GM18909 (cell line): ENCODE results near the gene CAPN11.

Source experiments
- ATAC-seq: cut with Tn5 transposase; IDR thresholded peaks from one replicate; pipeline ENCODE4 v1.9.1; 2021; ENCODE audit warnings: mild to moderate bottlenecking; ENCODE audit not compliant: unreplicated experiment, poor library complexity

Gene CAPN11

DNA sequence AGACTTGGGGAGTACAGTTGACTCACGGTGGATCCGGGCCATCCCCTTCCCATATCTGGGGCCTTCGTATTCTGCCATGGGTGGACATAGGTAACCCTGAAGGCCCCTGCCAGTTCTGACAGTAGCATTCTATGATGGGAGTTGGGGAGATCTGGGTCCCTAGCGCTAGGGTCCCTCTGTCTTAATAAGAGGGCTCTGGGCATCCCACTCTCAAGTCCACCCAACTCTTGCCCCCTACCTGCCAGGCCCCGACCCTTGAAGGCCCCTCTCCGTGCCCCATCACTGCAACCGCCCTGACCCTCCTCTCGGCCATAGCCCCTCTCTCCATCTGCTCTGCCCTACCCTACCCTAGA is 6.5 kb upstream of the CAPN11 start:
- no peak for ATAC-seq

DNA sequence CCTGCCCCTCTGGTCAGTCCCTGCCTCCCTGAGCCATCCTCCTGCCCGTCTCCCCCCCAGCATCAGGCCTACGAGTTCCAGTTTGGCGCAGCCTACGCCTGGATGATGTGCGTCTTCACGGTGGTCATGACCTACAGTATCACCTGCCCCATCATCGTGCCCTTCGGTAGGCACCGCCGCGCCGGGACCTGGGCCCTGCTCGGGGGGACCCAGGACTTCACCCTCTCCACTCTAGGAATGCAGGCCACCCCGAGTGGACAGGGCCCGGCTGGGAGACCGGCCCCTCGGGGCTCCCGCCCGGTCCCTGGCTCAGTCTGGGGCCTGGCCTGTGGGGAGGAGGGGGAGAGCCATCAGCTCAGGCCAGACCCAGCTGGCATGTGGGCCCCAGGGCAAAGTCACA is 6.1 kb upstream of the CAPN11 start:
- ATAC-seq = no peak

DNA sequence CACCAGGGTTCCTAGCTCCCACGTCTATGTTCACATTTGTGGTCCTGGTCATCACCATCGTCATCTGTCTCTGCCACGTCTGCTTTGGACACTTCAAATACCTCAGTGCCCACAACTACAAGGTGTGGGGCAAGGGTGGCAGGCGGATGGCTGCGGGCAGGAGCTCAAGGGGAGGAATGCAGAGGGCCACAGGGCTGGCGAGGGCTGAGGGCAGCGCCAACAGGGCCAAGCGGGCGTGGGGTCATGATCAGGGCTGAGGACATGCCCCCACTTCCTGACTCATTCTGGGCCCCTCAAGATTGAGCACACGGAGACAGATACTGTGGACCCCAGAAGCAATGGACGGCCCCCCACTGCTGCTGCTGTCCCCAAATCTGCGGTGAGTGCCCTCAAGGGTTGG is 4.6 kb upstream of the CAPN11 start:
- no peak for ATAC-seq

DNA sequence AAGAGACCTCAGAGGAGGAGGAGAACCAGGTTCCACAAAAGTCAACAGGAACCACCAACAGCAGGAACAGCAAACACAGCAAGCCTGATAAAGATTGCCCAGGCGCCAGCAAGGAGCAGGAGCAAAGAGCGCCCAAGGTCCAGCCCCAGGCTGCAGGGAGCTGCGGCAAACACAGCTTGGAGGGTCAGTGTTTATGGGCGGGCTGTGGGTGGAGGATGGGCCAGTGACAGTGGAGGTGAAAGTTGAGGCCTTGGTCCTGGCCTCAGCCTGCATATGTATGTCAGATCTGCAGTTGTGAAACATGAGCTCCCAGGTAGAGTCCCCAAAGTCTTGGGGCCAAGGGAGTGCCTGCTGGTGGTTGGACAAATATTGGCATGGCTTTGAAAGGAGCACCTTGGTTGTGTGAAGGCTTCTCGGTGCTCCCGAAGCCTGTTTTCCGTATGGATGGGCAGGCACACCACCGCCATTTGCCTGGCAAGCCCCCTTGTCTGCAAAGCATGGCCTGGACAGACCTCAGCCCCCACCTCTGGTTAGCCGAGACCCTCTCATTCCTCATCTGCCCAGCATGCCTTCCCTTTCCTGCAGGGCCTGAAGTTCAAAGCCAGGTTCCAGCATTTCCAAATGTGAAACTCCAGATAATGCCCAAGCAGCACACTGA is 2.0 kb upstream of the CAPN11 start:
- no peak for ATAC-seq

GRCh38 chr6:44157152-44157521 is 1.5 kb upstream of the CAPN11 start:
- ATAC-seq = no peak

GRCh38 chr6:44161997-44162338 is 3.3 kb downstream of the CAPN11 start:
- no peak for ATAC-seq

DNA sequence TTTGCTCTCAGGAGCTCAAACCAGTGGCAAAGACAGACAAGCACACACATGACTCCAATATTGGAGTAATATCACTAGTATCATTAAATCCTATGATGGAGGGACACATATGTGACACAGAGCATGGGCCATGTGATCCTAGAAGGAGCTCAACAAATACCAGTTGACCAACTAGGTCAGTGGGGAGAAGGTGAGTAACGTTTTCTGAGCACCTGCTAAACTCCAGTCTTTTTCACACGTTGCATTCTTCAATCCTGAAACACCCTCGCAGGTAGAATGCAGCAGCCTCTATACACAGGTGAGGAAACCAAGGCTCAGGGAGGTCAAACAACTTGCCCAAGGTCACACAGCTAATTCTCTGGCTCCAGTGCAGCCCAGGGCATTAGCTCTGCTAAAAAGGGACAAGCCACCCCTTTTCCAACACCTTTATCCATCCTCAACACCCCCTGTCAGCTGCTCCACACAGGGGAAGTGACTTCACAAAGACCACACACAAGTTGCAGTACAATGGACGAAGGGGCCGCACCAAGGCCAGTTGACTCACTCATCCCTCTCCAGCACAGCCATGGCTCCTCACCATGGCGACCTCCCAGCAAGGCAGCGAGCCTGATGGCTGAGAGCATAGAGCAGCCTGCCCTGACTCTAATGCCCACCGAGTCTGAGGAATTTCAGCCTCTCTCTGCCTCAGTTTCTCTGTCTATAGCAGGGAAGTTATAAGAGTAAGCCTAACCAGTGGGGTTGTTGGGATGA is 4.4 kb downstream of the CAPN11 start:
- no peak for ATAC-seq

DNA sequence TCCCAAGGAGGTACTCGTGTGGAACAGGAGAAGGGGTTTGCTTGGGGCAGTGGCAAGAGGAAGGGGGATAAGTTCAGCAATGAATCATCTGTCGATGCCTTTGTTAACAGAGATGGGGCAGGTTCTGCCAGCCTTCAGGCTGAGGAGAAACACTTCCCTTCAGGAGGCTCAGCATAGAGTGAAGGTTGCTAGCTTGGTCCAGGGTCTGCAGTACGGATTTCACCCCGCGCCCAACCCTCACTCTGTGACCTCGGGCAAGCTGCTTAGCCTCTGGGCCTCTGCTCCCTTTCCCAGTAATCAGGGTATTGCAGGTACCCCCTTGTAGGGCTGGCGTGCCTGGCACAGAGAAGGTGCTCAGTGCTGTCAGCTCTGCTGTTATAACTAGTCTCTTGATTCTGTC is 7.5 kb downstream of the CAPN11 start:
- ATAC-seq = no peak

- ATAC-seq = no peak
Measured at GRCh38 chr6:44166591-44167184, 8.1 kb downstream of the CAPN11 start.

DNA sequence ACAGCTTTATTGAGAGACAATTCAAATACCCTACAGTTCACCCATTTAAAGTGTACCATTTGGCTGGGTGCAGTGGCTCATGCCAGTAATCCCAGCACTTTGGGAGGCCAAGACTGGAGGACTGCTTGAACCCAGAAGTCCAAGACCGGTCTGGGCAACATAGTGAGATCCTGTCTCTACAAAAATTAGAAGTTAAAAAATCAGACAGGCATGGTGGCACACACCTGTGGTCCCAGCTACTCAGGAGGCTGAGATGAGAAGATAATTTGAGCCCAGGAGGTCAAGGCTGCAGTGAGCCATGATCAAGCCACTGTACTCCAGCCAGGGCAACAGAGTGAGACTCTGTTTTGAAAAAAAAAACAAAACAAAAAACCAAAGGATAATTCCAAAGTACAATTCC is 8.9 kb downstream of the CAPN11 start:
- ATAC-seq = no peak

GRCh38 chr6:44169154-44169553 is 10.5 kb downstream of the CAPN11 start:
- ATAC-seq = no peak

DNA sequence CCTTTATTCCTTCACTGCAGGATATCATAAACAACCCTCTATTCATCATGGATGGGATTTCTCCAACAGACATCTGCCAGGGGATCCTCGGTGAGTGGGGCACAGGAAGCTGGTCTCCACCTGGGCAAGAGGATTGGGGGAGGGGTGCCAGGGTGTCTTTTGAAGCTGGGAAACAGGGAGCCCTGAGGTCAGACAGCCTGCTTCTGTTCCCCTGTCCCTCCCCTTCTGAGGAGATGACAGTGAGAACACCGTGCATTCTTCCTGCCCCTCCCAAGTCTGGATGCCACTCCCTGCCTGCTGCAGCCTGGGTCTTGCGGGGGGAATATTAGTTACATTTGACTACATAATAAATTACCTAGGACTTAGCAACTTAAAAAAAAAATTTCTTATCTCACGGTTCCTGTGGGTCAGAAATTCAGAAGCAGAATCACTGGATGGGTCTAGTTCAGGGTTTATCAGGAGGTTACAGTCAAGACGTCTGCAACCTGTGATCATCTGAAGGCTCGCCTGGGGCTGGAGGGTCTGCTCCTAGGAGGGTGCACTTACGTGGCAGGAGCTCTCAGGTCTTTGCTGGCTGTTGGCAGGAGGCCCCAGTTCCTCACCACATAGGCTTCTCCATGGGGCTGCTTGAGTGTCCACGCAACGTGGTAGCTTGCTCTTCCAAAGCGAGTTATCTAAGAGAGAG is 11.4 kb downstream of the CAPN11 start:
- no peak for ATAC-seq

GRCh38 chr6:44171899-44172546 is 13.4 kb downstream of the CAPN11 start:
- no peak for ATAC-seq

DNA sequence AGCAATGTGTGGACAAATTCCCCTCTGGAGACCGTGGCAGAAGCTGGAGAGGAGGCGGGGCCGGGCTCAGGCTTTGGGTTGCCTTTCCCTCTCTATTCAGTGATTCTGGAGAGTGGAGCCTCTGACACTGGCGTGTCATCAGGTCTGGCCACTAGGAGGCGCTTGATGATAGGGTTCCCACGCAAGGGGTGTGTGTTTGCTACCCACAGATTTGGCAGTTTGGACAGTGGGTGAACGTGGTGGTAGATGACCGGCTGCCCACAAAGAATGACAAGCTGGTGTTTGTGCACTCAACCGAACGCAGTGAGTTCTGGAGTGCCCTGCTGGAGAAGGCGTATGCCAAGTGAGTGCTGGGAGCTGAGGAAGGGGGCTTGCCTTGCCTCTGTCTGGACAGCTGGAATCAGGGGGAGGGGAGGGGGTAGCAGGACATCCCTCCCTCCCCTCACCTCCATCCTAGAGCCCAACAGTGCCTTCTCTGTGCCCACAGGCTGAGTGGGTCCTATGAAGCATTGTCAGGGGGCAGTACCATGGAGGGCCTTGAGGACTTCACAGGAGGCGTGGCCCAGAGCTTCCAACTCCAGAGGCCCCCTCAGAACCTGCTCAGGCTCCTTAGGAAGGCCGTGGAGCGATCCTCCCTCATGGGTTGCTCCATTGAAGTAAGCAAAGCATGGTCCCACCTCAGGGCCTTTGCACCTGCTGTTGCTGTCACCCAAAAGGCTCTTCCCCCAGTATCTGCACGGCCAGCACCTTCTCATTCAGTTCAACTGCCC is 14.3 kb downstream of the CAPN11 start:
- ATAC-seq = peak; percentile 72

GRCh38 chr6:44176130-44176761 is 17.6 kb downstream of the CAPN11 start:
- no peak for ATAC-seq

DNA sequence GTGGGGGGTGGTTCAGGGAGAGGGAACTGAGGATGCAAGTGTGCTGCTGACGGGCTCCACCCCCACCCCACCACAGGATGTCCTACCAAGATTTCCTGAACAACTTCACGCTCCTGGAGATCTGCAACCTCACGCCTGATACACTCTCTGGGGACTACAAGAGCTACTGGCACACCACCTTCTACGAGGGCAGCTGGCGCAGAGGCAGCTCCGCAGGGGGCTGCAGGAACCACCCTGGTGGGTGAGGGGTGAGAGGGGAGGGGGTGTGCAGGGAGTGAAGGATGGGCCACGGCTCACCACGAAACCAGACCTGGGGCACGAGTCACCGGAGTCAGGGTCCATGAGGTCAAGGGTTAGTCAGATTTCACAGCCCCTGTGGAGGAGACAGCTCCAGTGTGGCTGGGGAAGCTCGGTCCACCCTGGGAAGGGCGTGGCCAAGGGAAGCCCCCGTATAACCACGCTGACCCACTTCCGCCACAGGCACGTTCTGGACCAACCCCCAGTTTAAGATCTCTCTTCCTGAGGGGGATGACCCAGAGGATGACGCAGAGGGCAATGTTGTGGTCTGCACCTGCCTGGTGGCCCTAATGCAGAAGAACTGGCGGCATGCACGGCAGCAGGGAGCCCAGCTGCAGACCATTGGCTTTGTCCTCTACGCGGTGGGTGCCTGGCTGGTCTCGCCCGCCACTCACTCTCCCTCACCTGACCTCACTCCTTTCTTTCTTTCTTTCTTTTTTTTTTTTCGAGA is 18.3 kb downstream of the CAPN11 start:
- peak; percentile 59 for ATAC-seq

DNA sequence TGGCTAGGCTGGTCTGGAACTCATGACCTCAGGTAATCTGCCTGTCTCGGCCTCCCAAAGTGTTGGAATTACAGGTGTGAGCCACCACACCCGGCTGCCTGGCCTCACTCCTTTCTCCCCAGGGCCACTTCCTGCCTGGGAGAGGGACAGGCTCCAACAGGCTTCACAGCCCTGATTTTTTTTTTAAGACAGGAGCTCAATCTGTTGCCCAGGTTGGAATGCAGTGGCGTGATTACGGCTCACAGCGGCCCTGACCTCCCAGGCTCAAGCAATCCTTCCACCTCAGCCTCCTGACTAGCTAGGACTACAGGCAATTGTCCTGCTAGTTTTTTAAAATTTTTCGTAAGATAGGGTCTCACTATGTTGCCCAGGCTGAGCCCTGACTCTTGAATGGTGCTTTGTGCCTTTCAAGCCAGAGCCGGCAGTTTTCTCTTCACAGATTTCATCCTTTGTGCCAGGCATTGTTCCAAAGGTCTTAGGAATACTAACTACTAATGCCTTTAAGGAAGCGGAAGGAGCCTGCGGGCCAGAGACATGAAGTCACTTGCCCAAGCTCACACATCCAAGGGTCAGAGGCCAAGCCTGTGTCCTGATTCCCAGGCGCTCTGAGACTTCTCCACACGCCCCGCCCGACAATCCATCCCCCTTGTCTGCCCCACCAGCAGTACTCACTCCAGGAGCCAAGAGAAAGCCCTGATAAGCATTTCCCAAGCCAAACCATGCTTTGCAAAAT is 19.2 kb downstream of the CAPN11 start:
- ATAC-seq = no peak

DNA sequence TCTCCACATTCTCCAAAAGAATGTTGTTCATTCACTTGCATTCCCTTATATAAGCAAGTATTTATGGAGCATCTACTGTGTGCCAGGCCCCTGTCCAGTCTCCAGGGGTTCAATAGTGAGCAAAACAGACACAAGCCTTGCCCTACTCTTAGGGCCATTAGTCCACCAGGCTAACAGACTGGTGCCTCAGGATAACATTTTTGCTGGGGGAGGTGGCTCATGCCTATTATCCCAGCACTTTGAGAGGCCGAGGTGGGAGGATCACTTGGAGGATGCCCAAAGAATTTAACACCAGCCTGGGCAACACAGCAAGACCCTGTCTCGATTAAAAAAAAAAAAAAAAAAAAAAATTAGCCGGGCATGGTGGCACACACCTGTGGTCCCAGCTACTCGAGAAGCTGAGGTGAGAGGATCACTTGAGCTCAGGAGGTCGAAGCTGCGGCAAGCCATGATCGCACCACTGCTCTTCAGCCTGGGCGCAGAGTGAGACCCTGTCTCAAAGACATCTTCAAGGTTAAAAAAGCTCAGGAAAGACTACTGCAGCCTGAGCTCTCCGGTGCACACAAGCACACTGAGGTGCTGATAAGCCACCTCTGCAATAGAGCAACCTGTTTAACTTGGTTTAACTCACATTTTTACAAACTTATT is 19.9 kb downstream of the CAPN11 start:
- ATAC-seq = no peak
